HCT116 (cell line): ENCODE results near the gene RFX2. TPM values are rescaled to one million over a fixed set of nuclear protein-coding genes. Genes with fewer than 3 reads are reported as not detected.

Experiments
- ATAC-seq: fragments of 200-7000 bp; cut with Tn5 transposase; 2 replicates; pipeline ENCODE4 v1.9.1; 2020; ENCODE audit warnings: mild to moderate bottlenecking, moderate library complexity
- BruUV-seq: library from RNA; stranded (reverse); fragments of 400-500 nt; replicated peaks from 2 replicates; lab custom pipeline; 2021; lab: Mats Ljungman, UMichigan
- CTCF ChIA-PET: fragments of 300-600 bp; sonication (Branson Sonifier 250); formaldehyde crosslinking; loops from one replicate; lab custom pipeline; 2021; ENCODE audit warnings: antibody characterized with exemption; lab: Charles Lee
- POLR2A ChIA-PET: fragments of 300-600, 350-600 bp; sonication (Branson Sonifier 250); formaldehyde crosslinking; loops from one replicate; lab custom pipeline; 2021; ENCODE audit warnings: antibody characterized with exemption; lab: Charles Lee
- RAD21 ChIA-PET, 2 experiments: fragments of 300-600 bp; sonication (Branson Sonifier 250); formaldehyde crosslinking; loops; one replicate each; lab custom pipeline; 2023; ENCODE audit warnings: low total read pairs in 2 of 2; ENCODE audit not compliant: uncharacterized antibody in 2 of 2, unreplicated experiment in 2 of 2, low non-redundant PET in 1 of 2; lab: Charles Lee
- DNase-seq: peaks from one replicate; pipeline ENCODE4 v3.0.0-alpha.2; 2010; ENCODE audit warnings: low read depth, low spot score
- H2AFZ ChIP-seq: fragments of 200-600 bp; shearing (Covaris generic), sonication (generic); 2 replicates; pipeline ENCODE4 v1.6.1; 2017; ENCODE audit warnings: low read depth, mixed run types, mixed read lengths, antibody characterized with exemption, low read length; ENCODE audit not compliant: poor library complexity, severe bottlenecking
- H3K27ac ChIP-seq: 2 replicates; pipeline ENCODE4 v1.5.1; 2012; ENCODE audit warnings: low read depth, low read length
- H3K27me3 ChIP-seq: fragments of 200-600 bp; sonication (generic); 2 replicates; pipeline ENCODE4 v1.6.1; 2016; ENCODE audit warnings: mixed run types, low read length, mixed read lengths; ENCODE audit not compliant: insufficient read depth
- H3K36me3 ChIP-seq, 2 experiments: fragments of 200-500 bp in 1 of 2; fragments of 200-600 bp in 1 of 2; sonication (Bioruptor generic) in 1 of 2; sonication (generic) in 1 of 2; 2 replicates each; pipeline versions ENCODE4 v1.5.1 to v1.6.1; 2014 to 2016; ENCODE audit warnings: low read length in 2 of 2, inconsistent platforms in 1 of 2, mixed read lengths in 1 of 2, mixed run types in 1 of 2; ENCODE audit not compliant: insufficient read depth in 2 of 2, control insufficient read depth in 1 of 2
- H3K4me1 ChIP-seq, 2 experiments: fragments of 200-600 bp in 1 of 2; sonication (generic) in 1 of 2; 2 replicates each; pipeline versions ENCODE4 v1.5.1 to v1.6.1; 2012 to 2017; ENCODE audit warnings: low read length in 2 of 2, inconsistent platforms in 1 of 2, mild to moderate bottlenecking in 1 of 2, mixed read lengths in 1 of 2, mixed run types in 1 of 2, moderate library complexity in 1 of 2; ENCODE audit not compliant: insufficient read depth in 2 of 2, control insufficient read depth in 1 of 2
- H3K4me2 ChIP-seq: fragments of 200-600 bp; sonication (generic); 2 replicates; pipeline ENCODE4 v1.6.1; 2017; ENCODE audit warnings: mixed run types, low read length, mixed read lengths
- H3K4me3 ChIP-seq, 2 experiments: fragments of 200-600 bp in 1 of 2; sonication (generic) in 1 of 2; replicated peaks in 1 of 2; 2 replicates each; pipeline ENCODE4 v1.5.1; 2011 to 2016; ENCODE audit warnings: low read length in 2 of 2, control low read depth in 1 of 2, low read depth in 1 of 2, mild to moderate bottlenecking in 1 of 2, mixed read lengths in 1 of 2, mixed run types in 1 of 2
- H3K79me2 ChIP-seq: fragments of 200-600 bp; sonication (generic); 2 replicates; pipeline ENCODE4 v1.6.1; 2017; ENCODE audit warnings: mild to moderate bottlenecking, mixed run types, low read length, moderate library complexity, mixed read lengths; ENCODE audit not compliant: insufficient read depth
- H3K9ac ChIP-seq: fragments of 200-600 bp; sonication (generic); 2 replicates; pipeline ENCODE4 v1.6.1; 2016; ENCODE audit warnings: low read length, mixed read lengths
- H3K9me2 ChIP-seq: fragments of 200-600 bp; sonication (generic), shearing (Covaris generic); 2 replicates; pipeline ENCODE4 v1.6.1; 2017; ENCODE audit warnings: mixed run types, mild to moderate bottlenecking, moderate library complexity; ENCODE audit not compliant: insufficient read depth
- H3K9me3 ChIP-seq, 2 experiments: fragments of 200-500 bp in 1 of 2; fragments of 200-600 bp in 1 of 2; sonication (Bioruptor generic) in 1 of 2; sonication (generic) in 1 of 2; 2 replicates each; pipeline ENCODE4 v1.6.1; 2014 to 2017; ENCODE audit warnings: low read length in 2 of 2, mixed read lengths in 2 of 2, inconsistent platforms in 1 of 2, low read depth in 1 of 2, mild to moderate bottlenecking in 1 of 2, mixed run types in 1 of 2, moderate library complexity in 1 of 2; ENCODE audit not compliant: control insufficient read depth in 1 of 2, insufficient read depth in 1 of 2
- H4K20me1 ChIP-seq: fragments of 200-600 bp; sonication (generic), shearing (Covaris generic); 2 replicates; pipeline ENCODE4 v1.6.1; 2017; ENCODE audit warnings: mixed run types, mild to moderate bottlenecking, moderate library complexity; ENCODE audit not compliant: insufficient read depth
- CEBPB ChIP-seq: IDR thresholded peaks from 2 replicates; pipeline ENCODE4 v1.6.1; 2012; ENCODE audit warnings: low read depth
- EGR1 ChIP-seq: IDR thresholded peaks from 2 replicates; pipeline ENCODE4 v1.6.1; 2012; ENCODE audit warnings: low read depth
- EZH2 ChIP-seq: fragments of 200-600 bp; sonication (generic); IDR thresholded peaks from 2 replicates; pipeline ENCODE4 v1.6.1; 2017; ENCODE audit warnings: antibody characterized with exemption, mixed run types
- FOSL1 ChIP-seq: IDR thresholded peaks from 2 replicates; pipeline ENCODE4 v1.6.1; 2012; ENCODE audit warnings: low read depth
- JUND ChIP-seq: IDR thresholded peaks from 2 replicates; pipeline ENCODE4 v1.6.1; 2012
- MAX ChIP-seq: IDR thresholded peaks from 2 replicates; pipeline ENCODE4 v1.6.1; 2012
- POLR2A ChIP-seq: IDR thresholded peaks from 2 replicates; pipeline ENCODE4 v1.7.0; 2011; ENCODE audit warnings: borderline replicate concordance; ENCODE audit not compliant: insufficient read depth, insufficient read length; ENCODE audit errors: extremely low read depth
- POLR2AphosphoS5 ChIP-seq: IDR thresholded peaks from 2 replicates; pipeline ENCODE4 v1.6.1; 2011; ENCODE audit warnings: mild to moderate bottlenecking, low read depth, low read length, moderate library complexity
- RAD21 ChIP-seq: IDR thresholded peaks from 2 replicates; pipeline ENCODE4 v1.6.1; 2012; ENCODE audit warnings: low read depth, mild to moderate bottlenecking
- SIN3A ChIP-seq: IDR thresholded peaks from 2 replicates; pipeline ENCODE4 v1.6.1; 2012; ENCODE audit warnings: low read depth
- SP1 ChIP-seq: IDR thresholded peaks from 2 replicates; pipeline ENCODE4 v1.6.1; 2012; ENCODE audit warnings: low read depth
- SRF ChIP-seq: IDR thresholded peaks from 2 replicates; pipeline ENCODE4 v1.6.1; 2012; ENCODE audit warnings: low read depth
- YY1 ChIP-seq: IDR thresholded peaks from 2 replicates; pipeline ENCODE4 v1.6.1; 2011; ENCODE audit warnings: low read length, low read depth, moderate library complexity, mild to moderate bottlenecking; ENCODE audit not compliant: insufficient replicate concordance; ENCODE audit errors: extremely low read depth
- ZBTB33 ChIP-seq: IDR thresholded peaks from 2 replicates; pipeline ENCODE4 v1.6.1; 2011; ENCODE audit warnings: mild to moderate bottlenecking, low read length, moderate library complexity; ENCODE audit not compliant: insufficient replicate concordance; ENCODE audit errors: extremely low read depth
- ZFX ChIP-seq: fragments of 450-650 bp; IDR thresholded peaks from 2 replicates; pipeline ENCODE4 v1.6.1; 2017
- ZNF274 ChIP-seq: fragments of 200-500 bp; sonication (Bioruptor generic); IDR thresholded peaks from 2 replicates; pipeline ENCODE4 v1.6.1; 2014; ENCODE audit warnings: mild to moderate bottlenecking, low read depth, low read length, inconsistent platforms
- intact Hi-C: fragments of 100-400 bp; cut with micrococcal nuclease; formaldehyde crosslinking; loops from 2 replicates; pipeline ENCODE4 v1.10.0; 2022
- total RNA-seq: library from RNA; stranded (reverse); gene quantifications from one replicate; pipeline ENCODE4 v1.2.1, GENCODE V29; 2021; ENCODE audit not compliant: unreplicated experiment
- TF ChIP-seq, protein P1 (sequence below): IDR thresholded peaks from 2 replicates; pipeline ENCODE4 v1.6.1; 2012
- TF ChIP-seq, protein P2 (sequence below): IDR thresholded peaks from 2 replicates; pipeline ENCODE4 v1.6.1; 2012; ENCODE audit warnings: low read depth
- TF ChIP-seq, protein P3 (sequence below), 3 experiments: fragments of 200-600 bp in 1 of 3; sonication (generic) in 1 of 3; IDR thresholded peaks in 2 of 3; conservative IDR thresholded peaks in 1 of 3; 2 replicates each; pipeline ENCODE4 v1.5.1; 2012 to 2017; ENCODE audit warnings: low read depth in 2 of 3, low read length in 2 of 3, antibody characterized with exemption in 1 of 3, borderline replicate concordance in 1 of 3, control low read depth in 1 of 3, mild to moderate bottlenecking in 1 of 3, mixed read lengths in 1 of 3, mixed run types in 1 of 3, moderate library complexity in 1 of 3; ENCODE audit not compliant: insufficient read depth in 1 of 3

Gene RFX2
- total RNA-seq, 1 experiment from 2014 or later = 13.7 TPM

DNA sequence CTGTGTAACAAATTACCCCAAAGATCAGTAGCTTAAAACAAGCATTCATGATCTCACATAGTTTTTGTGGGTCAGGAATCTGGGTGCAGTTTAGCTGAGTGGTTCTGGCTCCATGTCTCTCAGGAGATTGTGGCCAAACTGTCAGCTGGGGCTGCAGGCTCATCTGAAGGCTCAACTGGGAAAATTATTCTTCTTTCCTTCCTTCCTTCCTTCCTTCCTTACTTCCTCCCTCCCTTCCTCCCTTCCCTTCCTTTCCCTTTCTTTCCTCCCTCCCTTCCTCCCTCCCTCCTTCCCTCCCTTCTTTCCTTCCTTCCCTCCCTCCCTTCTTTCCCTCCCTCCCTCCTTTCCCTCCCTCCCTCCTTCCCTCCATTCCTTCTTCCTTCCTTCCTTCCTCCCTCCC, 8.7 kb upstream of the RFX2 start:
- no peaks in the 10 kb centered on the region for H3K36me3 ChIP-seq
- H3K79me2 ChIP-seq = no peaks in the 10 kb centered on the region
- H3K4me3 ChIP-seq = no peak overlapping the region
- no peaks in the 10 kb centered on the region for H3K9me2 ChIP-seq
- intact Hi-C loops = no loop called here
- H3K9me3 ChIP-seq = 0 out of 4 replicates have a peak, but pooled peaks cover 0 to 3% of the 10 kb centered on the region in 2 experiments
- TF ChIP-seq ZFX (no peak), POLR2A (no peak), JUND (no peak), MAX (no peak), SIN3A (no peak), SP1 (no peak), RAD21 (no peak), EZH2 (no peak), SRF (no peak), CEBPB (no peak), POLR2AphosphoS5 (no peak), EGR1 (no peak), FOSL1 (no peak), ZBTB33 (no peak), ZNF274 (no peak), YY1 (no peak)
- TF ChIP-seq, protein P1, sequence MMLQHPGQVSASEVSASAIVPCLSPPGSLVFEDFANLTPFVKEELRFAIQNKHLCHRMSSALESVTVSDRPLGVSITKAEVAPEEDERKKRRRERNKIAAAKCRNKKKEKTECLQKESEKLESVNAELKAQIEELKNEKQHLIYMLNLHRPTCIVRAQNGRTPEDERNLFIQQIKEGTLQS = no peak
- TF ChIP-seq, protein P2, sequence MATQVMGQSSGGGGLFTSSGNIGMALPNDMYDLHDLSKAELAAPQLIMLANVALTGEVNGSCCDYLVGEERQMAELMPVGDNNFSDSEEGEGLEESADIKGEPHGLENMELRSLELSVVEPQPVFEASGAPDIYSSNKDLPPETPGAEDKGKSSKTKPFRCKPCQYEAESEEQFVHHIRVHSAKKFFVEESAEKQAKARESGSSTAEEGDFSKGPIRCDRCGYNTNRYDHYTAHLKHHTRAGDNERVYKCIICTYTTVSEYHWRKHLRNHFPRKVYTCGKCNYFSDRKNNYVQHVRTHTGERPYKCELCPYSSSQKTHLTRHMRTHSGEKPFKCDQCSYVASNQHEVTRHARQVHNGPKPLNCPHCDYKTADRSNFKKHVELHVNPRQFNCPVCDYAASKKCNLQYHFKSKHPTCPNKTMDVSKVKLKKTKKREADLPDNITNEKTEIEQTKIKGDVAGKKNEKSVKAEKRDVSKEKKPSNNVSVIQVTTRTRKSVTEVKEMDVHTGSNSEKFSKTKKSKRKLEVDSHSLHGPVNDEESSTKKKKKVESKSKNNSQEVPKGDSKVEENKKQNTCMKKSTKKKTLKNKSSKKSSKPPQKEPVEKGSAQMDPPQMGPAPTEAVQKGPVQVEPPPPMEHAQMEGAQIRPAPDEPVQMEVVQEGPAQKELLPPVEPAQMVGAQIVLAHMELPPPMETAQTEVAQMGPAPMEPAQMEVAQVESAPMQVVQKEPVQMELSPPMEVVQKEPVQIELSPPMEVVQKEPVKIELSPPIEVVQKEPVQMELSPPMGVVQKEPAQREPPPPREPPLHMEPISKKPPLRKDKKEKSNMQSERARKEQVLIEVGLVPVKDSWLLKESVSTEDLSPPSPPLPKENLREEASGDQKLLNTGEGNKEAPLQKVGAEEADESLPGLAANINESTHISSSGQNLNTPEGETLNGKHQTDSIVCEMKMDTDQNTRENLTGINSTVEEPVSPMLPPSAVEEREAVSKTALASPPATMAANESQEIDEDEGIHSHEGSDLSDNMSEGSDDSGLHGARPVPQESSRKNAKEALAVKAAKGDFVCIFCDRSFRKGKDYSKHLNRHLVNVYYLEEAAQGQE = no peak
- TF ChIP-seq, protein P3, sequence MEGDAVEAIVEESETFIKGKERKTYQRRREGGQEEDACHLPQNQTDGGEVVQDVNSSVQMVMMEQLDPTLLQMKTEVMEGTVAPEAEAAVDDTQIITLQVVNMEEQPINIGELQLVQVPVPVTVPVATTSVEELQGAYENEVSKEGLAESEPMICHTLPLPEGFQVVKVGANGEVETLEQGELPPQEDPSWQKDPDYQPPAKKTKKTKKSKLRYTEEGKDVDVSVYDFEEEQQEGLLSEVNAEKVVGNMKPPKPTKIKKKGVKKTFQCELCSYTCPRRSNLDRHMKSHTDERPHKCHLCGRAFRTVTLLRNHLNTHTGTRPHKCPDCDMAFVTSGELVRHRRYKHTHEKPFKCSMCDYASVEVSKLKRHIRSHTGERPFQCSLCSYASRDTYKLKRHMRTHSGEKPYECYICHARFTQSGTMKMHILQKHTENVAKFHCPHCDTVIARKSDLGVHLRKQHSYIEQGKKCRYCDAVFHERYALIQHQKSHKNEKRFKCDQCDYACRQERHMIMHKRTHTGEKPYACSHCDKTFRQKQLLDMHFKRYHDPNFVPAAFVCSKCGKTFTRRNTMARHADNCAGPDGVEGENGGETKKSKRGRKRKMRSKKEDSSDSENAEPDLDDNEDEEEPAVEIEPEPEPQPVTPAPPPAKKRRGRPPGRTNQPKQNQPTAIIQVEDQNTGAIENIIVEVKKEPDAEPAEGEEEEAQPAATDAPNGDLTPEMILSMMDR (IDR thresholded peaks at IDR 0.05 in 2 of 3, conservative IDR thresholded peaks at IDR 0.05 in 1 of 3; ENCODE audit: borderline replicate concordance in 1 of 3, insufficient read depth in 1 of 3, low read depth in 2 of 3, low read length in 2 of 3) = no peak
- ATAC-seq (no peak), DNase-seq (no peak)
- H3K4me2 ChIP-seq = no peak overlapping the region
- H3K27me3 ChIP-seq = no peaks in the 10 kb centered on the region
- H2AFZ ChIP-seq = no peak overlapping the region
- ChIA-PET CTCF (no interaction called here), RAD21 (no interaction called here), POLR2A (no interaction called here)
- no peak overlapping the region for H3K9ac ChIP-seq
- H3K4me1 ChIP-seq = no peaks in the 10 kb centered on the region; a peak in 1 of 4 replicates
- BruUV-seq = no TSS peak
- no peaks in the 10 kb centered on the region for H4K20me1 ChIP-seq
- H3K27ac ChIP-seq = no peak overlapping the region
